Measurements from ENCODE around the gene ZNF175. TPM values are rescaled to one million over a fixed set of nuclear protein-coding genes. Genes with fewer than 3 reads are reported as not detected.

ZNF175 gene
- total RNA-seq, 2 experiments from 2014 or later = 8.9 to 10.1 TPM

DNA sequence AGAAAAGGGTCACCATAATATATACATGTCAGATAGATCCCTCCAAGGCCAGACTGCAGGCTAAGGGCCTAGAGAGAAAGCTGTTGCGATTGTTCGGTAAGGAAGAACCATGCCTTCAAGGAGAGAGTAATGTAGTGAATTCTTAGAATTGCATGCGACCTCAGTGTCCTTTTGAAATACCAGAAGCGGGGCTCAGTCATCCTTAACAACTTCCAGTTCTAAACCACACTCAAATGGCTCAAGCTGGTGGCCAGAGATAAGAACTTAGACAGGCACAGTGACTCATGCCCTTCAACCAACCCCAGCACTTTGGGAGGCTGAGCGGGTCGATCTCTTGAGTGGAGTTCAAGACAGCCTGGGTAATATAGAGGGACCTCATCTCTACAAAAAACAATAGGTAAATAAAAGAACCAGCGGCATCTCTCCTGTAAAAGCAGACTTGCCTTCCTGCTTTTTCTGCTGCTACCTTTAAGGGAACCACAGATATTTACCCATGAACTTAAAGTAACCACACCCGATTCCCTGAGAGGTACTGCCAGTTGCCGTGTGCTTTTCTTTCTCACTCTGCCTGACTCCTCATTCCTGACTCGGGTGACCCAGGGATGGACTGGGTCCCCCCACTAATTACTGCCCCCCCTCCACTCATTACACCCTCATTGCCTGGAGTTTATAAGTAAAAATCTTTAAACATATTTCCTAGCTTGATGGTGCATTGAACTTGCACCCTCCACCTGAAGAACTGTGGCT lies 24.3 kb upstream of the ZNF175 start:
- Mint-ChIP-seq H3K36me3 (no peaks in the 10 kb centered on the region), H3K9me3 (no peaks in the 10 kb centered on the region), H3K4me1 (peaks cover 13% of the 10 kb centered on the region), H3K27me3 (peaks cover 53% of the 10 kb centered on the region), H3K4me3 (no peak overlapping the region), H3K27ac (no peak overlapping the region)
- no peak for DNase-seq

DNA sequence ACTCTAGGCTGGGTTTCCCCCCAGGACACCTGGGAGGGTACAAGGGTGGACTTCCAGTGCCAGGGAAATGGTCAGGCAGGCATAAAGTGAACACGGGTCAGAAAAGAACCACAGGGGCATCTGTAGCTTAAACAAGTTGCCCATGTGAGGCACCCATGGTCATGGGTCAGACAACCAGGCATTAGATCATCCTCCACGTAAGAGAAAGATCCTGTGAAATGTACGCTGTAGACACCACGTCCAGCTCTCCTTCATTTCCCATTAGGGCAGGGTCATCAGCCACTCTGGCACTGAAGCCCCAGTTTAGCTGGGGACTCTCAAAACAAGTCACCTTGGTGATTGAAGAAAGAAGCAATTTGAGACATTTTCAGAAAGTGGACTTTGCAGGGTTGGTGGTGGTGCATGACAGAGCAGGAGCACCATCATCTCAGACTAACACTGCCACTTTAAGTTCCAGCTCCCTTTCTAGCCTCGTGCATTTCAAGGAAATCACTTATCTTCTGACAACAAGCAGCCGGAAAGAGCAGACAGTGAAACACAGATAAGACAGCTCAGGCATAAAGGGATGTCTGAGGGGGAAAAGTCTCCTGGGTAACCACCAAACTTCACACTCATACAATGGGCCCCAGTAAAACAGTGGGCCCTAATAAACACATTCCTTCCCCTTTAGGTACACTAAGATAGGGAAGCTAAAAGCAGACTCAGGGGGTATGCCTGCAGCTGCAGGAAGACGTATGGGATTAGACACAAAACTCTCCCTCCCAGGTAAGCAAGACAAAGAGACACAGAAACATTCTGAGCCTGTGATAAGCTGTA lies 23.5 kb upstream of the ZNF175 start:
- H3K27me3 Mint-ChIP-seq = peaks cover 58% of the 10 kb centered on the region
- H3K9me3 Mint-ChIP-seq = no peaks in the 10 kb centered on the region
- H3K4me1 Mint-ChIP-seq = peaks cover 13% of the 10 kb centered on the region
- DNase-seq = no peak
- H3K4me3 Mint-ChIP-seq = no peak overlapping the region
- H3K36me3 Mint-ChIP-seq = no peaks in the 10 kb centered on the region
- H3K27ac Mint-ChIP-seq = no peak overlapping the region

DNA sequence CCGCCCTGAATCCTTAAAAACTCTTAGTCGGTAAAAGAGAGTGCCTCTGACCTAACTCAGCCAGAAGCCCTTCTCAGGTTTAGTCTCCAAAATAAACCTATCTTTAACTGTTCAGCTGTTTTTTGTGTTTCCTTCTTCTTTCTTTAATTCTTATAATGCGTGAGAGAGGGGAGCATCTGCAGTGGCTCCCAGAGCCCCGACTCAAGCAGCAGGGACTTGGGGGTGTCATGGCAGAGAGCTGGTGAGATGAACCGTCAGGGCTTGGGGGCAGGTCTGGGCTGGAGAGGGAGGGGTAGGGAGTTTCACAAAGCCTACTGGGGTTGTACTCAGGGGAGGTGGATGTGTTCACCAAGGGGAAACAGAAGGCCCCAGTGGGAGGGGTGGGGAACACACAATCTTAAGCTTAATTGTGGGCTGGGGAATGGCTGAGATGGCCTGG lies 22.9 kb upstream of the ZNF175 start:
- Mint-ChIP-seq H3K36me3 (no peaks in the 10 kb centered on the region), H3K27ac (no peak overlapping the region), H3K27me3 (peaks cover 64% of the 10 kb centered on the region), H3K4me3 (no peak overlapping the region), H3K9me3 (no peaks in the 10 kb centered on the region), H3K4me1 (peaks cover 13% of the 10 kb centered on the region)
- no peak for DNase-seq

DNA sequence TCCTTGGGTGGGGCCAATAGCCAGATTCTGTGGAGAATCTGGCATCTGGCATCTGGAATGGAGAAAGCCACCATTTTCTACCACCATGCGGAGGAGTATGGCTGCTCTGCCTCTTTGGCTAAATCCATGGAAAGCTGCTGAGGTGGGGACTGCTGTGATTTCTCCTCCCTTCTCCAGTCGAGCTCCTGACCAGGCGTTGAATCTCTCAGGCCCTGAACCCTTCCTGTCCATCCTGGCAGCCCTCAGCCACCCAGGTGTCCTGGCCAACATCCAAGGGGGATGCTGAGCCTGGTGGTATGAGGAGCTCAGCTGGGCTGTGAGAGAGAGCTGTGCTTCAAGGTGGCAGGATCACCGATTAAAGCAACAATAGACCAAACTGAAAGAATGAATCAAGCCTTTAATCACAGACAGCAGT lies 22.2 kb upstream of the ZNF175 start:
- Mint-ChIP-seq H3K36me3 (no peaks in the 10 kb centered on the region), H3K9me3 (no peaks in the 10 kb centered on the region), H3K4me3 (no peak overlapping the region), H3K27me3 (peaks cover 63% of the 10 kb centered on the region), H3K27ac (no peak overlapping the region), H3K4me1 (peaks cover 13% of the 10 kb centered on the region)
- DNase-seq = no peak

DNA sequence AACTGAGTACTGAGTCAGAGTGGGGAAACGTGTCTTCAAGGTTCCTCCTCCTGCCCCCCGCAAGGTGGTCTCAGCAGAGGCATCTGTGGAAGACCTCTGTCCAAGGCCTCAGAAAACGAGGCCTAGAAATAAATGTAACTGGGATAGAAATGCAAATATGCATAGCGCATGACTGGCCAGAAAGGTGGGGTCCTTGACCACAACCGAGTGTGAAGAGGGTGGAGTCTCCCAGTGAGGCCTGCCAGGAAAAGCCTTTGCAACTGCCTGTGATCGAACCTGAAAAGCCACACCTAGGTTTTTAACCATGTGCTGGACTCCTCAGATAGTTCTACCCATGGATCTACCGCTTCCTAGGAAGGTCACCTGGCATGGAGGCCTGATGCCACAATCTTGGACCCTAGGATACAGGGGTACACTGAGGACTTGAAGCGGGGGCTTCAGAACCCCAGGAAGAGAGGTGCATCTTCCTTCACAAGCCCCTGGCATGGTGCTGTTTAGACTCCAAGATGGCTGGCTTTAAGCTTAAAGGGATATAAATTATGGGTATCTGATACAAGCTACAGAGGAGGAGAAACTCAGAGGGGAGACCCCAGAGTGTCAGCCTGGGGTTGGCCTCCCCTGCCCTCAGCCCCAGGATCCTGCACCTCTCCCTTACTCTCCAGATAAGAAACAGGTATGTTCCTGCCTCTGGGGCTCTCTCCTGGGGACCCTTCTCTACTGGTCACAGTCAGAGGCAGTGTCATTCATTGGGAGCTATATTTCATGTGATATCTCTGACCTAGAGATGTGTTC lies 21.4 kb upstream of the ZNF175 start:
- Mint-ChIP-seq H3K4me3 (no peak overlapping the region), H3K4me1 (peaks cover 13% of the 10 kb centered on the region), H3K36me3 (no peaks in the 10 kb centered on the region), H3K27ac (no peak overlapping the region), H3K27me3 (peaks cover 65% of the 10 kb centered on the region), H3K9me3 (no peaks in the 10 kb centered on the region)
- DNase-seq = no peak

DNA sequence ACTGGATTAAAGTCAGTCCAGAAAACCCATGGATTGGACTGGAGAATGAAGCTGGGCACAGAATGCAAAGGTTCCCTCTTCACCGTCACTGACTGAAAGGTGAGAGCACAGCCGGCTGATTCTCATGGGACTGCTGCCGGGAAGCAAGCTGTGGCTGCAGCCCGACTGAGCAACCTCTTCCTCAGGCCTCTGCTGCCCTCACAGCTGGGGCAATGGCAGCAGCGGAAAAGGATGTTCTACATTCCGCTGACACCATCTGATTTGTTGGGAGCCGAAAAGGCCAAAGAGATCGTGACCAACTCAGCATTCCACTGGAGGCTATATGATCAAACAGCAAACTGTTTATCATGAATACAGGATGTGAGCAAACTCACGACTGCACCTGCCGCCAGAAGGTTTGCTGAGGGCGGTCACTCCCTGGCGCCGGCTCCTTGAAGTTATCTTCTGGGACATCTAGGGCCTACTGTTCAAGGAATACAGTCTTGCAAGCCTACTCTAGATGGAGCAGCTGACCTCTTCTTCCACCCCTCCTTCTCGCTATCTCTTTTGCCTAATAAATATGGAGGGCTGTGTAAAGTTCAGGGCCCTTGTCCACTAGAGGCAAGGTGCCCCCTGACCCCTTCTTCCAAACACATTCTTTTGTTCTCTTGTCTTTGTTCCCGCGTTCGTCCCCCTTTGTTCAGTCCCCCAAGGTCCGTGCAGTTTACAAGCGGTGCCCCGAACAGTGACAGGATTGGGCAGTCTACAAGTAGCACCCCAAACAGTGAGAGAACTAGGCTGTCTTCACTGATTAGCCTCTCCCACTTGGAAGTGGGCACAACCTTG lies 20.0 kb upstream of the ZNF175 start:
- Mint-ChIP-seq H3K27me3 (peaks cover 67% of the 10 kb centered on the region), H3K4me3 (no peak overlapping the region), H3K4me1 (peaks cover 13% of the 10 kb centered on the region), H3K27ac (no peak overlapping the region), H3K36me3 (no peaks in the 10 kb centered on the region), H3K9me3 (no peaks in the 10 kb centered on the region)
- no peak for DNase-seq

DNA sequence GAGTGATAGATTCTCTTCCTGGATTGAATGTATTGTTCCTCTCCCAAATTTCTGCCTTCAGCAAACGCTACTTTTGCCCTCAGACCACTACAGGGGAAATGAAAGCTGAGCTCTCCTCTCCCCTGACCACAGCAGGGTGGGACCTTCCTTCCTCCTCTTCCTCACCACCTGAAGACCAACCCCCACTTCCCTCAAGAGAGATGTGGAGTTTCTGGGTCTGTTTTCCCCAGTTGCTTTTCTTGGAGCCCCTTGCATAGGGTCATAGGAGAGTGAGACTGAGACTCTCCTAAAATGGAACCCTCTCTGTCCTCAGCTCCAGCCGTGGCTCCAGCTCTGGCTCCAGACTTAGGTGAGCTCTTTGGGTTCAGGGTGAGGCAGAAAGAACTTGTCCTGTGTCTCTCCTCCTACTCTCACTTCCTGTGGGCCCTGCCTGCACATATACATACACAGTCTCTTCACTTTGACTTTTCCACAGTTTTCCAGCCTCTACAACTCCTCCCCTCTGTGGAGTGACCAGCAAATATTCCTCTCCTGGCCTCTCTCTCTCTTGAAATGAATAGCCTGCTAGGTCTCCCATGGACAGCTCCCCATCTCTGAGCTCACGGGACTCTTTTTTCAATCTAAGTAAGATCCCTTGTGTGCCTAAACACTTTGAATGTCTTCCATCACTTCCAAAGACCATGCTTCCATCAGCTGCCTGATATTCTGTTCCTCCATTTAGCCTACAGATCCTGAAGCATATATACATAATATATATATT lies 19.2 kb upstream of the ZNF175 start:
- Mint-ChIP-seq H3K4me3 (no peak overlapping the region), H3K27me3 (peaks cover 68% of the 10 kb centered on the region), H3K36me3 (no peaks in the 10 kb centered on the region), H3K4me1 (peaks cover 7% of the 10 kb centered on the region), H3K9me3 (no peaks in the 10 kb centered on the region), H3K27ac (no peak overlapping the region)
- no peak for DNase-seq

DNA sequence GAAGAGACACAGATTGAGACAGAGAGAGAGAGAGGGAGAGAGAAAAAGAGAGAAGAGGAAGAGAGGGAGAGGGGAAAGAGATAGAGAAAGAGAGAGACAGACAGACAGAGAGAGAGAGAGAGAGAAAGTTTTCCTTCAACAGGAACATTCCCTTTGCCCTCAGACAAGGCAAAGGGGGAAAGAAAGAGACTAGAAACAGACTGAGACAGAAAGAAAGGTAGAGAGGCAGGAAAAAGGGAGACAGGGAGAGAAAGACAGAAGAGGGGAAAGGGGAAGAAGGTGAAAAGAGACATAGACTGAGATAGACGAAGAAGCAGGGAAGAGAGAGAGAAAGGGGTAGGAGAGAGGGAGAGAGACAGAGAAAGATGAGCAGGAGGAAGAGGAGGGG lies 18.5 kb upstream of the ZNF175 start:
- H3K27me3 Mint-ChIP-seq = peaks cover 65% of the 10 kb centered on the region

DNA sequence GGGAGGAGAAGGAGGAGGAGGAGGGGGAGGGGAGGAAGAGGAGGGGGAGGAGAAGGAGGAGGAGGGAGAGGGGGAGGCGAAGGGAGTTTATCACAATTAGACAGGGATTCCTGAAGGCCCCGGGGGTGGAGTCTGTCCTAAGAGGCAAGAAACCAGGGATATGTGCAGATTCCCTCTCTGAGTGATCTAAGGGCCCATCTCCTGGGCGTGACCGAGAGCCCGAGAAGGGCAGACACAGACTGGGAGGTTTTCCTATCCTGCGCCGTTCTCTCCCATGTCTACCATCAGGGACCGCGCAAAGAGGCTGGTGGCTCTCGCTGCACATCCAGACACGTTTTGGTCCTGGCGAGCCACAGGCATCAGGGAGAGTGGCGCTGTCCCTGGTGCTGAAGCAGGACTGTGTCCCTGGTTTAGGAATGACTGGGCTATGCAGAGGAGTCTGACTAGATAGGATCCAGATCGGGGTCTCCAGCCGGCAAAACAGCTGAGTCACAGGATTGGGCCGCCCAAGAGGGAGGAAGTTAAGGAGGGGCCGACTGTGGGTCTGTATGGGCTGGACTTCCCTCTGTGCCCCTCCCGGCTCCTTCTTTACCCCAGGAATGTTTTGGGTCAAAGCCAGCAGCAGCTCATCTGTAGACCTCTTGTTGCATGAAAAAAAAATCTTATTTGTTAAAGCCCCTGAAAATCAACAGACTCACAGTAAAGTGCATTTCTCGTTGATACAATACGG lies 17.9 kb upstream of the ZNF175 start:
- Mint-ChIP-seq H3K36me3 (no peaks in the 10 kb centered on the region), H3K9me3 (no peaks in the 10 kb centered on the region), H3K27me3 (peaks cover 62% of the 10 kb centered on the region), H3K27ac (no peak overlapping the region), H3K4me1 (peaks cover 7% of the 10 kb centered on the region), H3K4me3 (no peak overlapping the region)
- peak; percentile 37 for DNase-seq

More for the DNA sequence above, 18.5 kb upstream of the ZNF175 start:
- H3K9me3 Mint-ChIP-seq = no peaks in the 10 kb centered on the region
- H3K27ac Mint-ChIP-seq = no peak overlapping the region
- no peaks in the 10 kb centered on the region for H3K36me3 Mint-ChIP-seq
- no peak overlapping the region for H3K4me3 Mint-ChIP-seq
- H3K4me1 Mint-ChIP-seq = peaks cover 7% of the 10 kb centered on the region
- no peak for DNase-seq

DNA sequence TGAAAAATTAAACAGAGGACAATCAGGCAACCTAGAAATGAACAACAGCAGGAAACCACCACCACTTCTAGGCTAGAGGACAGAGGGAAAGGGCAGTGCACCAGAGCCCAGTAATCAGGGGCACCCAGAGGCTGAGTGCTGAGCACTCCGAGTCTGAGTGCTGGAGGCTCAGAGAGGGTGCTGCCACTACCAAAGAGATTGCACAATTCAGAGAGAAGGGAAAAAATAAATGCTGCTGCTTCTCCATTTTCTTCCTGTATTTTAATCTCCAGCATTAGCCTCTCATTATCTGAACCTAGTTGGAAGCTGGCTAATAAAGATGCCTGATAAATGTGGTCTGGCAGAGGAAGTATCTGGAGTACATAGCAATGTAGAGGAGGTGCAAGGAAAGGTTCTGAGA lies 11.8 kb upstream of the ZNF175 start:
- Mint-ChIP-seq H3K27me3 (peaks cover 72% of the 10 kb centered on the region), H3K4me3 (no peak overlapping the region), H3K27ac (no peak overlapping the region), H3K36me3 (no peaks in the 10 kb centered on the region), H3K4me1 (no peaks in the 10 kb centered on the region), H3K9me3 (no peaks in the 10 kb centered on the region)
- DNase-seq = no peak

DNA sequence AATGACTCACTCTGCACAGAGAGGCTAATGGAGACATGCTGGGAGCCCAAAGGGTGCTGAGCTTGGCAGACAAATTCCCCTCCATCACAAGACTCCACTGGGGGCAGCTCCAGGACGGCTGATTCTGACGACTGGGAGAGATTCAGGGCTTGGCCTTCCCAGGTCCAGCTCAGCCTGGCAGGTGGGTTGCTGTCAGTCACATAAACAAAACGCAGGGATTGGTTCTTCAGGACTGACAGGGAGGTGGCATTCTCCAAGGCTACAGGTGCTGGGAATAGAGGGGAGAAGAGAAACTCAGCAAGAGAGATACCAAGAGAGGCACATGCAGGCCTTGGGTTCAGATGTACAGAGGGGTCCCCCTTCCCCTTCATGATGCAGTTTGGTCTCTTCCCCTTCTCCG lies 10.7 kb upstream of the ZNF175 start:
- no peaks in the 10 kb centered on the region for H3K4me1 Mint-ChIP-seq
- H3K4me3 Mint-ChIP-seq = no peak overlapping the region
- no peak overlapping the region for H3K27ac Mint-ChIP-seq
- peaks cover 71% of the 10 kb centered on the region for H3K27me3 Mint-ChIP-seq
- no peaks in the 10 kb centered on the region for H3K36me3 Mint-ChIP-seq
- no peaks in the 10 kb centered on the region for H3K9me3 Mint-ChIP-seq
- no peak for DNase-seq

DNA sequence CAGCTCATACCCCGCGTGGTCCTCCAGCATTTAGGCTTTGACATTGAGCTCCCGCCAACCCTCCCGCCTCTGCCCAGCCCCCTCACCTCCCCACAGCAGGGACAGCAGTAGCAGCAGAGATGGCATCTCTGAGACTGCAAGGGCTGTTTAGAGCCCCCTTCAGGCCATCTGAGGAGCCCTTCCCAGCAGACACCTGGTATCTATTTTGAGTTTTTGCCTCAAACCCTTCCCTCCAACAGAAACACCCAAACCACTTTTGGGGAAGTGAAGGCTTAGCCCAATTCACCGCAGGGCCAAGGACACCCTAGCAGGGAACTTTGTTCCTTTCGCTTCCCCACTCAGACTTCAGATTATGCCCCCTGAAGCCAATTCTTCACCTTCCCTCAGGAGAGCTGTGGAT lies 6.3 kb upstream of the ZNF175 start:
- no peaks in the 10 kb centered on the region for H3K4me1 Mint-ChIP-seq
- H3K36me3 Mint-ChIP-seq = no peaks in the 10 kb centered on the region
- no peak for DNase-seq
- H3K4me3 Mint-ChIP-seq = no peak overlapping the region
- H3K9me3 Mint-ChIP-seq = no peaks in the 10 kb centered on the region
- no peak overlapping the region for H3K27ac Mint-ChIP-seq
- peaks cover 48% of the 10 kb centered on the region for H3K27me3 Mint-ChIP-seq

DNA sequence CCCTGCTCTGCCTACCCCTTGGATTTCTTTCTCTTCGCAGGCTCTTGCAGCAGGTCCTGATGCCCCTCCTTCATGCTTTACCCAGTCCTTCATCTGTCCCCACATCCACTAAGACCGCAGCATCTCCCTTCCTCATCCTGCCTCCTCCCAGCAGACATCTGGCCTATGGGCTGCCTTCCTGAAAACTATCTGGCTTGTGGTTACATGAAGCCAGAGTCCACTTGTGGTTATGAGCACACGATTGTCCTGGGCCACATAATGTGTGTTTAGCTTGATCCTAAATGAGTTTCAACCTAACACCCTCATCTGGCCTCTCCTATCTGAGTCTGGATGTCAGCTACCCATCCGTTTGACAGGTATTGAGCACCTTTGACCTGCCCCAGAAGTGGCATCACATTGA lies 5.5 kb upstream of the ZNF175 start:
- peaks cover 2% of the 10 kb centered on the region for H3K9me3 Mint-ChIP-seq
- no peak for DNase-seq
- H3K4me3 Mint-ChIP-seq = no peak overlapping the region
- H3K36me3 Mint-ChIP-seq = no peaks in the 10 kb centered on the region
- no peak overlapping the region for H3K27ac Mint-ChIP-seq
- H3K4me1 Mint-ChIP-seq = peaks cover 3% of the 10 kb centered on the region
- H3K27me3 Mint-ChIP-seq = peaks cover 47% of the 10 kb centered on the region
